Thyroid gland (tissue), 4 donors: Measurements from ENCODE around the gene RAB44. TPM values are rescaled to one million over a fixed set of nuclear protein-coding genes. Genes with fewer than 3 reads are reported as not detected.

ENCODE experiments used
- DNase-seq, 2 donors: peaks; one replicate each; pipeline ENCODE4 v3.0.0-alpha.2; 2019
- H3K27ac ChIP-seq, 3 donors: fragments of 200-600 bp; sonication (generic); 1 replicate in 2 of 3; 2 replicates in 1 of 3; pipeline ENCODE4 v1.5.1; 2016 to 2019; ENCODE audit warnings: mild to moderate bottlenecking in 1 of 3, moderate library complexity in 1 of 3
- H3K27me3 ChIP-seq: fragments of 200-600 bp; sonication (generic); one replicate; pipeline ENCODE4 v1.5.1; 2019
- H3K36me3 ChIP-seq, 2 donors: fragments of 200-600 bp; sonication (generic); one replicate each; pipeline ENCODE4 v1.5.1; 2016 to 2019
- H3K4me1 ChIP-seq, 2 donors: fragments of 200-600 bp; sonication (generic); one replicate each; pipeline ENCODE4 v1.5.1; 2017 to 2019
- H3K4me3 ChIP-seq, 3 donors: fragments of 200-600 bp; sonication (generic); replicated peaks in 1 of 3; 1 replicate in 2 of 3; 2 replicates in 1 of 3; pipeline ENCODE4 v1.5.1; 2016; ENCODE audit warnings: mild to moderate bottlenecking in 1 of 3
- H3K9me3 ChIP-seq: fragments of 200-600 bp; sonication (generic); one replicate; pipeline ENCODE4 v1.5.1; 2017
- CTCF ChIP-seq, 6 experiments: fragments of 200-600 bp in 3 of 6; fragments of 450-650 bp in 3 of 6; sonication (generic) in 3 of 6; IDR thresholded peaks; one replicate each; pipeline ENCODE4 v1.5.1; 2016 to 2019; ENCODE audit warnings: antibody characterized with exemption in 6 of 6, mild to moderate bottlenecking in 2 of 6, inconsistent platforms in 1 of 6, moderate library complexity in 1 of 6
- POLR2A ChIP-seq, 2 donors: fragments of 450-650 bp; IDR thresholded peaks; one replicate each; pipeline ENCODE4 v1.6.1; 2017; ENCODE audit warnings: antibody characterized with exemption in 2 of 2, mild to moderate bottlenecking in 2 of 2, moderate library complexity in 1 of 2
- WGBS, 2 donors: methylation state at CpG; one replicate each; pipeline ENCODE4 v1.1.5; 2017; 5-methylcytosine and 5-hydroxymethylcytosine counted together
- intact Hi-C: fragments of 100-400 bp; cut with DNase I; formaldehyde crosslinking; loops from one replicate; pipeline ENCODE4 v1.15.1; 2023
- total RNA-seq, 4 donors: library from RNA; depleted of rRNA; stranded (reverse); fragments of >200 nt; gene quantifications; one replicate each; pipeline ENCODE4 v1.2.3, GENCODE V29; 2016

RAB44 gene
- total RNA-seq, 4 donors from 2014 or later, result 0.11 TPM; not detected in 3

- Histone ChIP-seq H3K36me3 (no peaks in the 10 kb centered on the region), H3K4me1 (peaks cover 10 to 17% of the 10 kb centered on the region in 2 donors), H3K27ac (no peak overlapping the region), H3K27me3 (no peaks in the 10 kb centered on the region), H3K9me3 (no peaks in the 10 kb centered on the region), H3K4me3 (no peak overlapping the region)
- no peak for TF ChIP-seq CTCF (IDR thresholded peaks at IDR 0.05)
- TF ChIP-seq POLR2A (IDR thresholded peaks at IDR 0.05), result no peak
- DNase-seq, result no peak
- WGBS, 2 donors, result 91 to 96% methylated on average over 7 of the region's 7 CpGs
- intact Hi-C loops, result no loop called here
These were observed 29.0 kb upstream of the RAB44 start for GRCh38 chr6:36668591-36668990.

DNA sequence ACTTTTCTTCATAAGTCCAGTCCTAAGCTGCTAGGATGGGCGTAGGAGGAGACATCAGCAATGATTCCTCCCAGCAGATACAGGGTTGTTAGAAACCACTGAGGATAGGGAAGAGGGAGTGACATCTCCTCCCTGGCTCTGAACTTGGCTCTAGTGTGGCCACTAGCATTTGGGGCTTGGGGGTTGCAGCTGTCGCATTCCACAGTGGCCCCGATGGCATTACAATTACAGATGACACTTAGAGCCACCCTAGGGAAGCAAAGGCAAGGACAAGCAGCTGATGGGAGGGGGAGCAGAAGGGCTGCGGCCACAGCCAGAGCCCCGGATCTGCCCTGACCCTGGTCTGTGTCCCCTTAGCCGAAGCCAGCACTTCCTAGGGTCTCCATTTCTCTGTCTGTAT, 28.6 kb upstream of the RAB44 start:
- 88 to 90% methylated on average over 5 to 6 of the region's 6 CpGs for WGBS, 2 donors
- Histone ChIP-seq H3K36me3 (no peaks in the 10 kb centered on the region), H3K27me3 (no peaks in the 10 kb centered on the region), H3K4me3 (no peak overlapping the region), H3K9me3 (no peaks in the 10 kb centered on the region), H3K4me1 (peaks cover 10 to 17% of the 10 kb centered on the region in 2 donors), H3K27ac (no peak overlapping the region)
- no peak for DNase-seq
- TF ChIP-seq POLR2A (IDR thresholded peaks at IDR 0.05), result no peak
- TF ChIP-seq CTCF (IDR thresholded peaks at IDR 0.05), result no peak
- intact Hi-C loops, result no loop called here

DNA sequence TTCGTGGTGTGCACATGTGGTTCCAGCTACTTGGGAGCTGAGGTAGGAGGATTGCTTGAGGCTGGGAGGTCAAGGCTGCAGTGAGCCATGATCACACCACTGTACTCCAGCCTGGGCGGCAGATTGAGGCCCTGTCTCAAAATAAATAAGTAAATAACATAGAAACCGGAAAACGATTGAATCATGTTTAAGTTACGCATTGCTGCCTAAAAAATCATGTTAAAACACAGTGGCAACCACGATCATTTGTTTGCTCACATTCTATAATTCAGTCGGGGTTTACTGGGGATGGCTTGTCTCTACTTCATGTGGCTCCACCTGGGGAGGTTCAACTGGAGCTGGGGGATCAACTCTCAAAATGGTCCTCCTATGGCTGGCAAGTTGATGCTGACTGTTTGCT, 27.4 kb upstream of the RAB44 start:
- no peaks in the 10 kb centered on the region for H3K27me3 ChIP-seq
- H3K27ac ChIP-seq, result no peak overlapping the region
- peaks cover 10 to 17% of the 10 kb centered on the region in 2 donors for H3K4me1 ChIP-seq
- H3K4me3 ChIP-seq, result no peak overlapping the region
- DNase-seq, result no peak
- TF ChIP-seq POLR2A (IDR thresholded peaks at IDR 0.05) (no peak), CTCF (IDR thresholded peaks at IDR 0.05) (no peak)
- no peaks in the 10 kb centered on the region for H3K9me3 ChIP-seq
- no peaks in the 10 kb centered on the region for H3K36me3 ChIP-seq
- 93 to 97% methylated on average over 7 of the region's 7 CpGs for WGBS, 2 donors
- intact Hi-C loops, result no loop called here

- intact Hi-C loops, result no loop called here
- TF ChIP-seq POLR2A (IDR thresholded peaks at IDR 0.05), result no peak
- TF ChIP-seq CTCF (IDR thresholded peaks at IDR 0.05), result no peak
- Histone ChIP-seq H3K9me3 (no peaks in the 10 kb centered on the region), H3K27ac (no peak overlapping the region), H3K4me3 (no peak overlapping the region), H3K27me3 (no peaks in the 10 kb centered on the region), H3K4me1 (peaks cover 7 to 17% of the 10 kb centered on the region in 2 donors), H3K36me3 (no peaks in the 10 kb centered on the region)
- DNase-seq, result no peak
- WGBS, 2 donors, result 72 to 84% methylated on average over 6 of the region's 6 CpGs
These were observed 25.8 kb upstream of the RAB44 start for GRCh38 chr6:36671687-36672375.

- H3K4me1 ChIP-seq, result peaks cover 9 to 12% of the 10 kb centered on the region in 2 donors
- intact Hi-C loops, result no loop called here
- H3K27ac ChIP-seq, result no peak overlapping the region
- TF ChIP-seq POLR2A (IDR thresholded peaks at IDR 0.05), result no peak
- no peak for TF ChIP-seq CTCF (IDR thresholded peaks at IDR 0.05)
- H3K27me3 ChIP-seq, result no peaks in the 10 kb centered on the region
- H3K4me3 ChIP-seq, result no peak overlapping the region
- no peaks in the 10 kb centered on the region for H3K9me3 ChIP-seq
- no peak for DNase-seq
- 63 to 70% methylated on average over 10 of the region's 10 CpGs for WGBS, 2 donors
- H3K36me3 ChIP-seq, result no peaks in the 10 kb centered on the region
These were observed 23.7 kb upstream of the RAB44 start for GRCh38 chr6:36673882-36674281.
